Measurements from ENCODE around the gene ERCC2.

The ERCC2 gene

DNA sequence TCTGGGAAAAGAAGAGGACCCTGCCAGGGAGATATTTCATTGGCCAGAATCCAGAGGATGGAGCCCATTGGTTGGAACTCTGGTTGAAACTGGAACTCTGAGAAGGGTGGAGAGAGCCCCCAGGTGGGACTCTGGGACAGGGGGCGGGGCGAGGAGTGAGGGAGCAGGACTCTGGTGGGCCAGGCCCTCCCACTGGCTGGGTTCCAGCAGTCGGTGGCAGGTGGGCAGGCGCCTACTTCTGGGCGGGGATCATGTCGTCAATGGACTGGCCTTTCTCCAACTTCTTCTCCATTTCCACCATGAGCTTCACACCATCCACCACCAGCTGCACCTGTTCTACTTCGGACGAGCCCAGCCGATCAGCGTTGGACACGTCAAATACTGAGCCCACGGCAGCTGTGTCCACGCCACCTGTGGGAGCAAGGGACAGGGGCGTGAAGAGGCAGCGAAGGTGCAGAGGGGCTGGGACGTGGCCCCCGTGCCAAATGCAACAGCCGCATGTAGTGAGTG, 63.8 kb downstream of the ERCC2 start:
- DNase-seq (ENCODE audit: low read depth), result no peak
- H3K4me3 ChIP-seq (ENCODE audit: low read depth, low read length), result no peak overlapping the region
- TF ChIP-seq, protein P1, sequence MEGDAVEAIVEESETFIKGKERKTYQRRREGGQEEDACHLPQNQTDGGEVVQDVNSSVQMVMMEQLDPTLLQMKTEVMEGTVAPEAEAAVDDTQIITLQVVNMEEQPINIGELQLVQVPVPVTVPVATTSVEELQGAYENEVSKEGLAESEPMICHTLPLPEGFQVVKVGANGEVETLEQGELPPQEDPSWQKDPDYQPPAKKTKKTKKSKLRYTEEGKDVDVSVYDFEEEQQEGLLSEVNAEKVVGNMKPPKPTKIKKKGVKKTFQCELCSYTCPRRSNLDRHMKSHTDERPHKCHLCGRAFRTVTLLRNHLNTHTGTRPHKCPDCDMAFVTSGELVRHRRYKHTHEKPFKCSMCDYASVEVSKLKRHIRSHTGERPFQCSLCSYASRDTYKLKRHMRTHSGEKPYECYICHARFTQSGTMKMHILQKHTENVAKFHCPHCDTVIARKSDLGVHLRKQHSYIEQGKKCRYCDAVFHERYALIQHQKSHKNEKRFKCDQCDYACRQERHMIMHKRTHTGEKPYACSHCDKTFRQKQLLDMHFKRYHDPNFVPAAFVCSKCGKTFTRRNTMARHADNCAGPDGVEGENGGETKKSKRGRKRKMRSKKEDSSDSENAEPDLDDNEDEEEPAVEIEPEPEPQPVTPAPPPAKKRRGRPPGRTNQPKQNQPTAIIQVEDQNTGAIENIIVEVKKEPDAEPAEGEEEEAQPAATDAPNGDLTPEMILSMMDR (IDR thresholded peaks at IDR 0.05; ENCODE audit: low read depth, low read length, missing control alignments), result no peak
- in situ Hi-C loops (cut with HindIII; ENCODE audit: low sequenced_read_pairs), result no loop called here

DNA sequence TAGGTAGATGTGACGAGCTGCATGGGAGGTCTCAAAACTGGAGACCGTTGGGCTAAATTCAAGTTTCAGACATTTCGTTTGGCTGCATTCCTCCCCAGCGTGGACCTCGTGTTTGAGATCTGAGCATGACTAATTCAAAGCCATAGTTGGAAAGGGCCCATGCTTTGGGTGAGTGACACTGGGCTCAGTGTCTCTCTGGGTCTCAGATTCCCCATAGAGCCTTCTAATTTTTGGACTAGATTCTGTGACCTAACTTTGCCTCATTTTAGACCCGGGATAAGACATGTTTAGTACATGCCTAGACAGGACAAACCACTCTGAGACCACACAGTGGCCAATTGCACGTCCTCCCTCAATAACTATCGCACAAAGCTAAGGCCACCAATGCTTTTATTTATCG, 64.3 kb downstream of the ERCC2 start:
- H3K4me3 ChIP-seq (ENCODE audit: low read depth, low read length), result no peak overlapping the region
- TF ChIP-seq, protein P1 (IDR thresholded peaks at IDR 0.05; ENCODE audit: low read depth, low read length, missing control alignments), result no peak
- DNase-seq (ENCODE audit: low read depth), result no peak
- in situ Hi-C loops (cut with HindIII; ENCODE audit: low sequenced_read_pairs), result no loop called here

GRCh38 chr19:45305421-45305820, 65.0 kb downstream of the ERCC2 start:
- H3K4me3 ChIP-seq (ENCODE audit: low read depth, low read length), result no peak overlapping the region
- in situ Hi-C loops (cut with HindIII; ENCODE audit: low sequenced_read_pairs), result no loop called here

GRCh38 chr19:45305007-45305406, 65.4 kb downstream of the ERCC2 start:
- H3K4me3 ChIP-seq (ENCODE audit: low read depth, low read length), result no peak overlapping the region
- in situ Hi-C loops (cut with HindIII; ENCODE audit: low sequenced_read_pairs), result no loop called here
- TF ChIP-seq, protein P1 (IDR thresholded peaks at IDR 0.05; ENCODE audit: low read depth, low read length, missing control alignments), result no peak
- no peak for DNase-seq (ENCODE audit: low read depth)

More at GRCh38 chr19:45305421-45305820, 65.0 kb downstream of the ERCC2 start:
- no peak for DNase-seq (ENCODE audit: low read depth)
- TF ChIP-seq, protein P1 (IDR thresholded peaks at IDR 0.05; ENCODE audit: low read depth, low read length, missing control alignments), result no peak

DNA sequence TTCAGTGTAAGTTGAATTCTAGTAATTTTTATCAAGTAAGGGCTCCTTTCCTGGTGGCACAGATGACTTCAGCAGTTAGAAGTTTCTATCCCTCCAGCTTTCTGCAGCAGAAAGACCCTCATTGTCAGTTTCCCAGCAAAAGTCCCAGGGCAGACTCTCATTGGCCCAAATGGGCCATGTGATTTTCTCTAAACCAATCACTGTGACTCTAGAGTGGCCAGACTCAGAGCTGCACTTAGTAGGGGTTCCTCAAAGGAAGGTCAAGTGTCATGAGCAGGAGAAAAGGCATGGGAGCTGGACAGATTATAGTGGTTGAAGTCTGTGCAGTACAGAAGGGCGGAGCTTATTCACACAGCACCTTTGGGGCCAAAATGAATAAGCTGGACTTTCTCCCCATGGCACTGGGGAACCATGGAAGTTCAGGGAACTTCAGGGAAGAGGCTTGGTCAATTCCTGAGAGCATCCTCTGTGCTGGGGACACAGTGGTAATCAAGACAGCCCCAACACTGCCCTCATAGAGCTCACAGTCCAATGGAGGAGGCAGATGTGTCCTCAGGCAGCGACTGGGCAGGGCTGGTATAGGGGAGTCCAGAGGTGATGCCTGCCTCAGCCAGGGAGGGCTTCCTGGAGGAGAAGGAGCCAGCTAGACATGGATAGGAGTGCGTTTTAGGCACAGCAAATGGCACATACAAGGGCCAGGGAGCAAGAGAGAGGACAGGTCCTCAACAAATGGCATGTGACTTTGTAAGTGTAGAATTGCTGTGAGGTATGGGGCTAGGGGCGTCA, 66.0 kb downstream of the ERCC2 start:
- no peak for DNase-seq (ENCODE audit: low read depth)
- in situ Hi-C loops (cut with HindIII; ENCODE audit: low sequenced_read_pairs), result no loop called here
- H3K4me3 ChIP-seq (ENCODE audit: low read depth, low read length), result no peak overlapping the region
- TF ChIP-seq, protein P1 (IDR thresholded peaks at IDR 0.05; ENCODE audit: low read depth, low read length, missing control alignments), result no peak

GRCh38 chr19:45303269-45304060, 66.9 kb downstream of the ERCC2 start:
- in situ Hi-C loops (cut with HindIII; ENCODE audit: low sequenced_read_pairs), result no loop called here
- no peak overlapping the region for H3K4me3 ChIP-seq (ENCODE audit: low read depth, low read length)
- DNase-seq (ENCODE audit: low read depth), result no peak
- TF ChIP-seq, protein P1 (IDR thresholded peaks at IDR 0.05; ENCODE audit: low read depth, low read length, missing control alignments), result no peak
